ENCODE measurements around the gene PHF5A. TPM values are rescaled to one million over a fixed set of nuclear protein-coding genes. Genes with fewer than 3 reads are reported as not detected.

The PHF5A gene, protein sequence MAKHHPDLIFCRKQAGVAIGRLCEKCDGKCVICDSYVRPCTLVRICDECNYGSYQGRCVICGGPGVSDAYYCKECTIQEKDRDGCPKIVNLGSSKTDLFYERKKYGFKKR
- total RNA-seq (55.9 and 63.7 TPM in 2 replicates), polyA plus RNA-seq (51.8 and 61.1 TPM in 2 replicates), polyA minus RNA-seq (54.0 and 58.0 TPM in 2 replicates), Bru-seq, nascent RNA (percentile 85 among the genes with signal in this experiment), BruChase-seq, experiment 1, labeled RNA remaining after a 6-hour chase (percentile 83 among the genes with signal in this experiment), BruChase-seq, experiment 2, labeled RNA remaining after a 2-hour chase (percentile 80 among the genes with signal in this experiment)
- polyA plus RNA-seq (2011; cell fraction: cytosol; rRNA removed): 65.5 and 70.9 TPM in 2 replicates
- polyA plus RNA-seq (2011; cell fraction: nucleus; rRNA removed): 27.0 and 36.6 TPM in 2 replicates
- polyA plus RNA-seq (2012): 38.4 and 51.8 TPM in 2 replicates
- 18.6 TPM for polyA minus RNA-seq (2011; cell fraction: cytosol; rRNA and poly(A)+ RNA removed)
- polyA minus RNA-seq (2011; cell fraction: nucleus; rRNA and poly(A)+ RNA removed): 7.7 and 9.0 TPM in 2 replicates
- long read RNA-seq, transcript PHF5A-201 (4 exons, 1,086 nt): major isoform, 26 of 44 reads
- long read RNA-seq, partial matches to known transcripts: 0 of 44 reads
- long read RNA-seq, other reads (novel, unspliced or antisense): 17 of 44 reads

DNA sequence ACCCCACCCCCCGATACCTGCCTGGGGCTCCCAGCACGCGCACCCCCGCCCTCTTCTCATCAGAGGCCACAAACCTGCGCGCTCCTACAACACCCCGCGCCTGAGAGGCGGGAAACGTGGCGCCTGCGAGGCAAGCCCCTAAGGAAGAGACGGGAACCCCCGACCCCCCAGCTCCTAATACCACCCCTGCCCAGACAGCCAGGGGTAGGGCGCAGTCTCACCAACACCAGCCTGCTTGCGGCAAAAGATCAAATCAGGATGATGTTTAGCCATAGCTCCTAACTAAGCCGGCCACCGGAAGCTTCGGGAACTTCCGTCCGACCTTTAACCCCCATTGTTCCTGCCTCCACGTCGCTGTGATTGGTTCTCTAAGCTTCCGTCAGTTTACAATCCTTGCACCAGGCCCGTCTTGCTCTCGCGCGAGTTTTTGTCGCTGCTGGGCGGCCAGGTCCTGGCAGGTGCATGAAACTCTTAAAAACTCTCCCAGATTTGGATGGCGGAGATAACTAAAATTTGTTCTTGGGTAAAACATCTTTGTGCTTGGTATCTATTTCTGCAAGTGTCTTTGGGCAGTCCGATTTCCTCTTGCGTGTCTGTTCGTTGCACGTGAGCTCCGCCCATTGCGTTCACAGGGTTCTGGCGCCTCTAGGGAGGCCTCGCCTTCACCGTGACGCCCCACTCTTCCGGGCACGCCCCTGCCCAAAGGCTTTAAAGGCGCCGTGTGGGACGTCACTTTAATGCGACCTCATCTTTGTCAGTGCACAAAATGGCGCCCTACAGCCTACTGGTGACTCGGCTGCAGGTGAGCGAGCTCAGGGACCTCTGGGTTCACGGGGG lies at the start of gene PHF5A, which contains the start of gene ACO2:
Gene PHF5A, minus strand, starts transcription at position 312 of the 837 bp plus-strand sequence. Its CDS starts 39 bp downstream, at position 273.
Gene ACO2, plus strand, starts transcription at position 737 of the 837 bp plus-strand sequence. Its CDS starts 30 bp downstream, at position 767.
- Histone ChIP-seq H3K9me3 (replicated peaks; ENCODE audit: control insufficient read depth, insufficient read depth, low read length) (no peaks in the 10 kb centered on the region), H3K9ac (replicated peaks; ENCODE audit: extremely low read depth, insufficient read depth, low read length) (peak within 1 kb of the TSS; percentile 83), H3K9me1 (replicated peaks; ENCODE audit: control insufficient read depth, extremely low read depth, insufficient read depth, low read length) (no peaks in the 10 kb centered on the region), H3K27me3 (ENCODE audit: control insufficient read depth in 2 of 2, insufficient read depth in 2 of 2, low read length in 2 of 2) (no peaks in the 10 kb centered on the region), H3K79me2 (ENCODE audit: control insufficient read depth, insufficient read depth, low read length) (peaks cover 75% of the 10 kb centered on the region), H3K36me3 (ENCODE audit: control insufficient read depth in 2 of 2, extremely low read depth in 1 of 2, insufficient read depth in 2 of 2, low read length in 2 of 2) (peaks cover 18 to 30% of the 10 kb centered on the region in 2 experiments), H2AFZ (ENCODE audit: low read depth, low read length) (peak within 1 kb of the TSS; percentile 49), H3K4me3 (replicated peaks in 1 of 3; ENCODE audit: insufficient read depth in 1 of 3, low read depth in 1 of 3, low read length in 3 of 3) (peak within 1 kb of the TSS; percentile 78 to 96 (median 81)), H4K20me1 (replicated peaks; ENCODE audit: control insufficient read depth, extremely low read depth, insufficient read depth, low read length) (no peaks in the 10 kb centered on the region), H3K27ac (ENCODE audit: insufficient read depth, low read depth, low read length) (peak within 1 kb of the TSS; percentile 83), H3K4me1 (ENCODE audit: control insufficient read depth, extremely low read depth, insufficient read depth, low read length) (peaks cover 17% of the 10 kb centered on the region), H3K4me2 (ENCODE audit: insufficient read depth, low read length) (peak within 1 kb of the TSS; percentile 85)
- POLR2A ChIA-PET: interaction anchor here (0.9 to 1.7 kb wide), 7 partner anchors 10 to 87 kb away, joined by 3 to 25 read pairs (median 7); partner anchors contain the start of genes TEF and TOB2
- no peak for TF ChIP-seq EZH2 (IDR thresholded peaks at IDR 0.05; ENCODE audit: borderline replicate concordance, low read depth, low read length, severe bottlenecking)
- peak; percentile 64 for TF ChIP-seq POLR2A (IDR thresholded peaks at IDR 0.05; ENCODE audit: low read depth, low read length)
- TF ChIP-seq JUN (IDR thresholded peaks at IDR 0.05; ENCODE audit: borderline replicate concordance, insufficient read depth, insufficient read length, low read depth): no peak
- TF ChIP-seq FOS (IDR thresholded peaks at IDR 0.05; ENCODE audit: borderline replicate concordance, insufficient read depth, low read length): no peak
- TF ChIP-seq, protein P1, sequence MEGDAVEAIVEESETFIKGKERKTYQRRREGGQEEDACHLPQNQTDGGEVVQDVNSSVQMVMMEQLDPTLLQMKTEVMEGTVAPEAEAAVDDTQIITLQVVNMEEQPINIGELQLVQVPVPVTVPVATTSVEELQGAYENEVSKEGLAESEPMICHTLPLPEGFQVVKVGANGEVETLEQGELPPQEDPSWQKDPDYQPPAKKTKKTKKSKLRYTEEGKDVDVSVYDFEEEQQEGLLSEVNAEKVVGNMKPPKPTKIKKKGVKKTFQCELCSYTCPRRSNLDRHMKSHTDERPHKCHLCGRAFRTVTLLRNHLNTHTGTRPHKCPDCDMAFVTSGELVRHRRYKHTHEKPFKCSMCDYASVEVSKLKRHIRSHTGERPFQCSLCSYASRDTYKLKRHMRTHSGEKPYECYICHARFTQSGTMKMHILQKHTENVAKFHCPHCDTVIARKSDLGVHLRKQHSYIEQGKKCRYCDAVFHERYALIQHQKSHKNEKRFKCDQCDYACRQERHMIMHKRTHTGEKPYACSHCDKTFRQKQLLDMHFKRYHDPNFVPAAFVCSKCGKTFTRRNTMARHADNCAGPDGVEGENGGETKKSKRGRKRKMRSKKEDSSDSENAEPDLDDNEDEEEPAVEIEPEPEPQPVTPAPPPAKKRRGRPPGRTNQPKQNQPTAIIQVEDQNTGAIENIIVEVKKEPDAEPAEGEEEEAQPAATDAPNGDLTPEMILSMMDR (IDR thresholded peaks at IDR 0.05; ENCODE audit: extremely low read depth in 1 of 2, insufficient read depth in 1 of 2, low read depth in 1 of 2, low read length in 2 of 2): no peak
- no peak for TF ChIP-seq GATA2 (IDR thresholded peaks at IDR 0.05; ENCODE audit: insufficient read depth, insufficient read length, low read depth, low read length)
- TF ChIP-seq MYC (IDR thresholded peaks at IDR 0.05; ENCODE audit: low read depth, low read length): no peak
- TF ChIP-seq, protein P2, sequence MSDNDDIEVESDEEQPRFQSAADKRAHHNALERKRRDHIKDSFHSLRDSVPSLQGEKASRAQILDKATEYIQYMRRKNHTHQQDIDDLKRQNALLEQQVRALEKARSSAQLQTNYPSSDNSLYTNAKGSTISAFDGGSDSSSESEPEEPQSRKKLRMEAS (IDR thresholded peaks at IDR 0.05; ENCODE audit: insufficient read depth, insufficient read length): peak; percentile 5
- peak; percentile 55 for TF ChIP-seq POLR2AphosphoS5 (IDR thresholded peaks at IDR 0.05; ENCODE audit: insufficient read depth, low read depth, low read length)
- intact Hi-C loops (cut with micrococcal nuclease) (loop anchor here (1.0 kb wide), 5 partner anchors 20 to 87 kb away; partner anchors contain the start of gene TEF), dilution Hi-C loops (cut with MboI; ENCODE audit: extremely low pct_ligation_motif_present, low sequenced_read_pairs) (no loop called here)
- CTCF ChIA-PET: interaction anchor here (1.0 to 2.9 kb wide), 12 partner anchors 9 to 75 kb away, joined by 3 to 12 read pairs (median 4); partner anchors contain the start of gene POLR3H
- FAIRE-seq (peak; percentile 83), DNase-seq (ENCODE audit: low read depth, low spot score) (peak; percentile 99)
- BruUV-seq (replicated peaks): no TSS peak

Data from endothelial cell of umbilical vein (primary cell).